GM23338 (cell line): ENCODE measurements around the gene UCN3. TPM values are rescaled to one million over a fixed set of nuclear protein-coding genes. Genes with fewer than 3 reads are reported as not detected.

ENCODE experiments used
- ATAC-seq: fragments of 200-7000 bp; cut with Tn5 transposase; 3 replicates; pipeline ENCODE4 v1.9.1; 2020
- DNase-seq: peaks from one replicate; pipeline ENCODE4 v3.0.0-alpha.2; 2015; ENCODE audit warnings: low spot score
- H2AFZ ChIP-seq: fragments of 200-600 bp; sonication (generic); 2 replicates; pipeline ENCODE4 v1.8.0; 2016; ENCODE audit warnings: antibody characterized with exemption, mild to moderate bottlenecking, moderate library complexity
- H3F3A ChIP-seq: fragments of 200-600 bp; sonication (generic); replicated peaks from 2 replicates; pipeline ENCODE4 v1.8.0; 2017; ENCODE audit warnings: antibody characterized with exemption, mixed run types, low read depth
- H3K27ac ChIP-seq: fragments of 200-600 bp; sonication (generic); 2 replicates; pipeline ENCODE4 v1.6.1; 2016; ENCODE audit warnings: low read depth
- H3K27me3 ChIP-seq: fragments of 200-600 bp; sonication (generic); 2 replicates; pipeline ENCODE4 v1.8.0; 2016; ENCODE audit warnings: mild to moderate bottlenecking, mixed run types, moderate library complexity; ENCODE audit not compliant: insufficient read depth
- H3K36me3 ChIP-seq: fragments of 200-600 bp; sonication (generic); 2 replicates; pipeline ENCODE4 v1.8.0; 2016; ENCODE audit warnings: mild to moderate bottlenecking; ENCODE audit not compliant: insufficient read depth
- H3K4me1 ChIP-seq: fragments of 200-600 bp; sonication (generic); 2 replicates; pipeline ENCODE4 v1.8.0; 2016; ENCODE audit warnings: mild to moderate bottlenecking, moderate library complexity; ENCODE audit not compliant: insufficient read depth
- H3K4me2 ChIP-seq: fragments of 200-600 bp; sonication (generic); 2 replicates; pipeline ENCODE4 v1.7.1; 2017; ENCODE audit warnings: mixed run types
- H3K4me3 ChIP-seq: fragments of 200-600 bp; sonication (generic); 2 replicates; pipeline ENCODE4 v1.6.1; 2016; ENCODE audit warnings: mixed run types
- H3K79me2 ChIP-seq: fragments of 200-600 bp; sonication (generic); replicated peaks from 2 replicates; pipeline ENCODE4 v1.8.0; 2017; ENCODE audit warnings: mild to moderate bottlenecking; ENCODE audit not compliant: insufficient read depth
- H3K9me2 ChIP-seq: fragments of 200-600 bp; sonication (generic); 2 replicates; pipeline ENCODE4 v1.8.0; 2017; ENCODE audit not compliant: insufficient read depth
- H4K20me1 ChIP-seq: fragments of 200-600 bp; sonication (generic); replicated peaks from 2 replicates; pipeline ENCODE4 v1.8.0; 2017; ENCODE audit warnings: mild to moderate bottlenecking; ENCODE audit not compliant: insufficient read depth
- H3K27ac Mint-ChIP-seq: 2 replicates; pipeline ENCODE4 v1.8.0; 2020; ENCODE audit warnings: inconsistent platforms, mild to moderate bottlenecking, moderate library complexity, mixed read lengths
- H3K27me3 Mint-ChIP-seq: 3 replicates; pipeline ENCODE4 v1.8.0; 2022; ENCODE audit warnings: low read depth, mild to moderate bottlenecking, moderate library complexity, mixed read lengths, inconsistent platforms; ENCODE audit not compliant: insufficient read depth, poor library complexity
- H3K36me3 Mint-ChIP-seq: 3 replicates; pipeline ENCODE4 v1.8.0; 2021; ENCODE audit warnings: low read depth, mild to moderate bottlenecking, inconsistent platforms, moderate library complexity, mixed read lengths
- H3K4me1 Mint-ChIP-seq: 3 replicates; pipeline ENCODE4 v1.8.0; 2020; ENCODE audit warnings: mild to moderate bottlenecking, inconsistent platforms, mixed read lengths
- H3K4me3 Mint-ChIP-seq: 3 replicates; pipeline ENCODE4 v1.8.0; 2021; ENCODE audit warnings: moderate library complexity, mild to moderate bottlenecking, inconsistent platforms, mixed read lengths
- H3K9me3 Mint-ChIP-seq: 3 replicates; pipeline ENCODE4 v1.8.0; 2020; ENCODE audit warnings: moderate library complexity, mild to moderate bottlenecking, inconsistent platforms, mixed read lengths
- CREB1 ChIP-seq: fragments of 250-450 bp; sonication (Bioruptor Pico); IDR thresholded peaks from 2 replicates; pipeline ENCODE4 v1.5.0; 2020; ENCODE audit warnings: low read depth, mild to moderate bottlenecking, moderate library complexity
- CTCF ChIP-seq, 2 experiments: fragments of 200-600 bp in 1 of 2; sonication (generic) in 1 of 2; conservative IDR thresholded peaks; 2 replicates each; pipeline versions ENCODE4 v1.5.1 to v1.6.1; 2016 to 2017; ENCODE audit warnings: antibody characterized with exemption in 2 of 2, low read depth in 2 of 2, mild to moderate bottlenecking in 2 of 2, moderate library complexity in 1 of 2
- EZH2phosphoT487 ChIP-seq: fragments of 200-600 bp; sonication (generic); IDR thresholded peaks from one replicate; pipeline ENCODE4 v1.8.1; 2018; ENCODE audit warnings: antibody characterized with exemption; ENCODE audit not compliant: unreplicated experiment
- NANOG ChIP-seq: IDR thresholded peaks from 2 replicates; pipeline ENCODE4 v1.6.1; 2016; ENCODE audit warnings: antibody characterized with exemption, borderline replicate concordance
- REST ChIP-seq: IDR thresholded peaks from one replicate; pipeline ENCODE4 v1.6.1; 2018; ENCODE audit warnings: antibody characterized with exemption; ENCODE audit not compliant: unreplicated experiment
- STAT1 ChIP-seq: IDR thresholded peaks from one replicate; pipeline ENCODE4 v1.6.1; 2016; ENCODE audit warnings: antibody characterized with exemption; ENCODE audit not compliant: unreplicated experiment
- ZNF114 ChIP-seq: fragments of 250-450 bp; sonication (Bioruptor Pico); IDR thresholded peaks from 2 replicates; pipeline ENCODE4 v1.5.0; 2020; ENCODE audit warnings: mild to moderate bottlenecking, moderate library complexity
- ZNF331 ChIP-seq: fragments of 250-450 bp; sonication (Bioruptor Pico); IDR thresholded peaks from 2 replicates; pipeline ENCODE4 v1.5.0; 2020; ENCODE audit warnings: low read depth, mild to moderate bottlenecking, moderate library complexity
- polyA plus RNA-seq: library from polyadenylated mRNA; unstranded; fragments of >200 nt; fragmentation: Nextera tagmentation; extraction: Ambion mirVana; gene quantifications from 2 replicates; pipeline ENCODE4 v1.2.1, GENCODE V29; 2016
- total RNA-seq: library from RNA; depleted of rRNA; stranded (reverse); fragments of >200 nt; shearing (Covaris generic); gene quantifications from 2 replicates; pipeline ENCODE4 v1.2.3, GENCODE V29; 2014
- TF ChIP-seq, protein P1 (sequence below): fragments of 250-450 bp; sonication (Bioruptor Pico); IDR thresholded peaks from 2 replicates; pipeline ENCODE4 v1.5.0; 2020; ENCODE audit warnings: mild to moderate bottlenecking, moderate library complexity

Gene UCN3
- total and polyA plus RNA-seq, 2 experiments from 2014 or later: not detected

DNA sequence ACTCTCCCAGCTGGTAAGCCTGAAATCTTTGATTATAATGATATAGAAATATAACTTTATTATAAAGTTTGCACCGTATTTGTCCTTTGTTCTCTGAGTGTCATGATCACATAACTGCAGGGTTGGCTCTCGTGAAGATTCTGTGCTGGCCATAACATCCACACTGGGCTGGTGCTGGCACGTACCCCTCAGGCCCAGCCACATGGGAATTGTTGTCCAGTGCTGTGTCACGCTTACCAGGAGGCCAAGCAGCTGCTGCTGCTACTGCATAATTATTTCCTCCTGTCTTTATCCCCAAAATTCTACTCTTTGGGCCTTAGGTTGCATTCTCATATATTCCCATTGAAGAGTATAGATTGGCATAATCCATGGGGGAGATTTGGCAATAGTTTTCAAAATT, 20.8 kb upstream of the UCN3 start:
- Mint-ChIP-seq H3K36me3 (no peaks in the 10 kb centered on the region), H3K27ac (no peak overlapping the region), H3K9me3 (no peaks in the 10 kb centered on the region), H3K4me1 (peaks cover 3% of the 10 kb centered on the region; the same call in 2 of the 3 replicates), H3K4me3 (no peak overlapping the region), H3K27me3 (peaks cover 3% of the 10 kb centered on the region)
- Histone ChIP-seq H3K27ac (no peak overlapping the region), H2AFZ (no peak overlapping the region), H3K9me2 (no peaks in the 10 kb centered on the region), H3F3A (no peaks in the 10 kb centered on the region), H3K4me3 (no peak overlapping the region), H4K20me1 (no peaks in the 10 kb centered on the region), H3K79me2 (no peaks in the 10 kb centered on the region), H3K27me3 (no peaks in the 10 kb centered on the region), H3K36me3 (no peaks in the 10 kb centered on the region), H3K4me1 (no peaks in the 10 kb centered on the region), H3K4me2 (no peak overlapping the region)
- TF ChIP-seq REST (no peak), EZH2phosphoT487 (no peak)
- no peak for DNase-seq
- ATAC-seq: no peak

DNA sequence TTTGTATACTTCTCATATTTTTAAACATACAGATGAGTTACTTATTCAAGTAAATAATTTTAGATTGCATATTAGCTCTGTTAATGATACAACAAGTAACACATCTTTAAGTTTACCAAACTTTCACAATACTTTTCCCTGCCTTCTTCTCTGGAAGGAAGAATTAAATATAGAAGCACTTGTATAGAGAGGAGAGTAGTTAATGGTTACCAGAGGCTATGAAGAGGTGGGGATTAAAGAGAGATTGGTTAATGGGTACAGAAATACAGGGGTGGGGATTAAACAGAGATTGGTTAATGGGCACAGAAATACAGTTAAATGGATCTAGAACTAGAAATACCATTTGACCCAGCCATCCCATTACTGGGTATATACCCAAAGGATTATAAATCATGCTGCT, 20.0 kb upstream of the UCN3 start:
- Histone ChIP-seq H3K27ac (no peak overlapping the region), H3K4me1 (no peaks in the 10 kb centered on the region), H3K9me2 (no peaks in the 10 kb centered on the region), H3K4me3 (no peak overlapping the region), H3K79me2 (no peaks in the 10 kb centered on the region), H2AFZ (no peak overlapping the region), H3K27me3 (no peaks in the 10 kb centered on the region), H4K20me1 (no peaks in the 10 kb centered on the region), H3K4me2 (no peak overlapping the region), H3K36me3 (no peaks in the 10 kb centered on the region), H3F3A (no peaks in the 10 kb centered on the region)
- no peak for DNase-seq
- Mint-ChIP-seq H3K27ac (no peak overlapping the region), H3K9me3 (no peaks in the 10 kb centered on the region), H3K4me3 (no peak overlapping the region), H3K4me1 (peaks cover 3% of the 10 kb centered on the region; the same call in 2 of the 3 replicates), H3K27me3 (peaks cover 3% of the 10 kb centered on the region), H3K36me3 (no peaks in the 10 kb centered on the region)
- no peak for ATAC-seq
- TF ChIP-seq STAT1 (no peak), ZNF114 (CRISPR knock-in tag) (no peak), NANOG (no peak), ZNF331 (CRISPR knock-in tag) (no peak), CREB1 (CRISPR knock-in tag) (no peak), CTCF (conservative IDR thresholded peaks at IDR 0.05; ENCODE audit: low read depth in 2 of 2) (no peak)
- TF ChIP-seq, protein P1, sequence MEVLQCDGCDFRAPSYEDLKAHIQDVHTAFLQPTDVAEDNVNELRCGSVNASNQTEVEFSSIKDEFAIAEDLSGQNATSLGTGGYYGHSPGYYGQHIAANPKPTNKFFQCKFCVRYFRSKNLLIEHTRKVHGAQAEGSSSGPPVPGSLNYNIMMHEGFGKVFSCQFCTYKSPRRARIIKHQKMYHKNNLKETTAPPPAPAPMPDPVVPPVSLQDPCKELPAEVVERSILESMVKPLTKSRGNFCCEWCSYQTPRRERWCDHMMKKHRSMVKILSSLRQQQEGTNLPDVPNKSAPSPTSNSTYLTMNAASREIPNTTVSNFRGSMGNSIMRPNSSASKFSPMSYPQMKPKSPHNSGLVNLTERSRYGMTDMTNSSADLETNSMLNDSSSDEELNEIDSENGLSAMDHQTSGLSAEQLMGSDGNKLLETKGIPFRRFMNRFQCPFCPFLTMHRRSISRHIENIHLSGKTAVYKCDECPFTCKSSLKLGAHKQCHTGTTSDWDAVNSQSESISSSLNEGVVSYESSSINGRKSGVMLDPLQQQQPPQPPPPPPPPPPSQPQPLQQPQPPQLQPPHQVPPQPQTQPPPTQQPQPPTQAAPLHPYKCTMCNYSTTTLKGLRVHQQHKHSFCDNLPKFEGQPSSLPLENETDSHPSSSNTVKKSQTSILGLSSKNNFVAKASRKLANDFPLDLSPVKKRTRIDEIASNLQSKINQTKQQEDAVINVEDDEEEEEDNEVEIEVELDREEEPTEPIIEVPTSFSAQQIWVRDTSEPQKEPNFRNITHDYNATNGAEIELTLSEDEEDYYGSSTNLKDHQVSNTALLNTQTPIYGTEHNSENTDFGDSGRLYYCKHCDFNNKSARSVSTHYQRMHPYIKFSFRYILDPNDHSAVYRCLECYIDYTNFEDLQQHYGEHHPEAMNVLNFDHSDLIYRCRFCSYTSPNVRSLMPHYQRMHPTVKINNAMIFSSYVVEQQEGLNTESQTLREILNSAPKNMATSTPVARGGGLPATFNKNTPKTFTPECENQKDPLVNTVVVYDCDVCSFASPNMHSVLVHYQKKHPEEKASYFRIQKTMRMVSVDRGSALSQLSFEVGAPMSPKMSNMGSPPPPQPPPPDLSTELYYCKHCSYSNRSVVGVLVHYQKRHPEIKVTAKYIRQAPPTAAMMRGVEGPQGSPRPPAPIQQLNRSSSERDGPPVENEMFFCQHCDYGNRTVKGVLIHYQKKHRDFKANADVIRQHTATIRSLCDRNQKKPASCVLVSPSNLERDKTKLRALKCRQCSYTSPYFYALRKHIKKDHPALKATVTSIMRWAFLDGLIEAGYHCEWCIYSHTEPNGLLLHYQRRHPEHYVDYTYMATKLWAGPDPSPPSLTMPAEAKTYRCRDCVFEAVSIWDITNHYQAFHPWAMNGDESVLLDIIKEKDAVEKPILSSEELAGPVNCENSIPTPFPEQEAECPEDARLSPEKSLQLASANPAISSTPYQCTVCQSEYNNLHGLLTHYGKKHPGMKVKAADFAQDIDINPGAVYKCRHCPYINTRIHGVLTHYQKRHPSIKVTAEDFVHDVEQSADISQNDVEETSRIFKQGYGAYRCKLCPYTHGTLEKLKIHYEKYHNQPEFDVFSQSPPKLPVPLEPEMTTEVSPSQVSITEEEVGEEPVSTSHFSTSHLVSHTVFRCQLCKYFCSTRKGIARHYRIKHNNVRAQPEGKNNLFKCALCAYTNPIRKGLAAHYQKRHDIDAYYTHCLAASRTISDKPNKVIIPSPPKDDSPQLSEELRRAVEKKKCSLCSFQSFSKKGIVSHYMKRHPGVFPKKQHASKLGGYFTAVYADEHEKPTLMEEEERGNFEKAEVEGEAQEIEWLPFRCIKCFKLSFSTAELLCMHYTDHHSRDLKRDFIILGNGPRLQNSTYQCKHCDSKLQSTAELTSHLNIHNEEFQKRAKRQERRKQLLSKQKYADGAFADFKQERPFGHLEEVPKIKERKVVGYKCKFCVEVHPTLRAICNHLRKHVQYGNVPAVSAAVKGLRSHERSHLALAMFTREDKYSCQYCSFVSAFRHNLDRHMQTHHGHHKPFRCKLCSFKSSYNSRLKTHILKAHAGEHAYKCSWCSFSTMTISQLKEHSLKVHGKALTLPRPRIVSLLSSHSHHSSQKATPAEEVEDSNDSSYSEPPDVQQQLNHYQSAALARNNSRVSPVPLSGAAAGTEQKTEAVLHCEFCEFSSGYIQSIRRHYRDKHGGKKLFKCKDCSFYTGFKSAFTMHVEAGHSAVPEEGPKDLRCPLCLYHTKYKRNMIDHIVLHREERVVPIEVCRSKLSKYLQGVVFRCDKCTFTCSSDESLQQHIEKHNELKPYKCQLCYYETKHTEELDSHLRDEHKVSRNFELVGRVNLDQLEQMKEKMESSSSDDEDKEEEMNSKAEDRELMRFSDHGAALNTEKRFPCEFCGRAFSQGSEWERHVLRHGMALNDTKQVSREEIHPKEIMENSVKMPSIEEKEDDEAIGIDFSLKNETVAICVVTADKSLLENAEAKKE (CRISPR knock-in tag): no peak
